GM23248 (cell line): Measurements from ENCODE around the gene KCNMA1. TPM values are rescaled to one million over a fixed set of nuclear protein-coding genes. Genes with fewer than 3 reads are reported as not detected.

Experiments
- DNase-seq: peaks from one replicate; pipeline ENCODE4 v3.0.0-alpha.2; 2015
- H2AFZ ChIP-seq: fragments of 200-600 bp; sonication (generic); 2 replicates; pipeline ENCODE4 v1.6.1; 2016; ENCODE audit warnings: antibody characterized with exemption
- H3F3A ChIP-seq: fragments of 200-600 bp; sonication (generic); 2 replicates; pipeline ENCODE4 v1.6.1; 2016; ENCODE audit warnings: mild to moderate bottlenecking, antibody characterized with exemption, mixed run types; ENCODE audit not compliant: insufficient read depth
- H3K27ac ChIP-seq: fragments of 200-600 bp; sonication (generic); 2 replicates; pipeline ENCODE4 v1.5.1; 2016; ENCODE audit warnings: mild to moderate bottlenecking
- H3K27me3 ChIP-seq: fragments of 200-600 bp; sonication (generic); replicated peaks from 2 replicates; pipeline ENCODE4 v1.6.1; 2016; ENCODE audit warnings: mild to moderate bottlenecking; ENCODE audit not compliant: insufficient read depth
- H3K36me3 ChIP-seq: fragments of 200-600 bp; sonication (generic); 2 replicates; pipeline ENCODE4 v1.6.1; 2016; ENCODE audit warnings: low read depth, mild to moderate bottlenecking
- H3K4me1 ChIP-seq: fragments of 200-600 bp; sonication (generic); 2 replicates; pipeline ENCODE4 v1.6.1; 2016; ENCODE audit warnings: mild to moderate bottlenecking; ENCODE audit not compliant: insufficient read depth
- H3K4me2 ChIP-seq: fragments of 200-600 bp; sonication (generic); one replicate; pipeline ENCODE4 v1.6.1; 2016; ENCODE audit warnings: mild to moderate bottlenecking; ENCODE audit not compliant: unreplicated experiment
- H3K4me3 ChIP-seq: fragments of 200-600 bp; sonication (generic); 2 replicates; pipeline ENCODE4 v1.5.1; 2016; ENCODE audit warnings: mild to moderate bottlenecking
- H3K79me2 ChIP-seq: fragments of 200-600 bp; sonication (generic); 2 replicates; pipeline ENCODE4 v1.6.1; 2016; ENCODE audit warnings: mild to moderate bottlenecking; ENCODE audit not compliant: insufficient read depth
- H3K9ac ChIP-seq: fragments of 200-600 bp; sonication (generic); 2 replicates; pipeline ENCODE4 v1.6.1; 2016; ENCODE audit warnings: mild to moderate bottlenecking
- H3K9me2 ChIP-seq: fragments of 200-600 bp; sonication (generic); 2 replicates; pipeline ENCODE4 v1.6.1; 2016; ENCODE audit warnings: mixed run types, mild to moderate bottlenecking, moderate library complexity; ENCODE audit not compliant: insufficient read depth
- H3K9me3 ChIP-seq: fragments of 200-600 bp; sonication (generic); one replicate; pipeline ENCODE4 v1.6.1; 2017; ENCODE audit warnings: low read depth
- H4K20me1 ChIP-seq: fragments of 200-600 bp; sonication (generic); 2 replicates; pipeline ENCODE4 v1.6.0; 2016; ENCODE audit not compliant: insufficient read depth
- EZH2 ChIP-seq: fragments of 200-600 bp; sonication (generic); IDR thresholded peaks from 2 replicates; pipeline ENCODE4 v1.6.1; 2018; ENCODE audit warnings: antibody characterized with exemption, mild to moderate bottlenecking; ENCODE audit not compliant: insufficient read depth, poor library complexity, severe bottlenecking
- EZH2phosphoT487 ChIP-seq: fragments of 200-600 bp; sonication (generic); IDR thresholded peaks from 2 replicates; pipeline ENCODE4 v1.6.1; 2018; ENCODE audit warnings: antibody characterized with exemption, moderate library complexity, mild to moderate bottlenecking, low read depth; ENCODE audit not compliant: insufficient read depth
- WGBS, 2 experiments: methylation state at CpG; one replicate each; pipeline ENCODE4 v1.1.6; 2015 to 2017; ENCODE audit warnings: low lambda C conversion rate in 2 of 2, low coverage in 1 of 2; ENCODE audit errors: missing lambda C conversion rate in 2 of 2; 5-methylcytosine and 5-hydroxymethylcytosine counted together
- in situ Hi-C: fragments of 300-500 bp; cut with MboI; formaldehyde crosslinking; loops from 2 replicates; pipeline ENCODE4 v1.15.0; 2020
- polyA plus RNA-seq: library from polyadenylated mRNA; unstranded; fragments of >200 nt; fragmentation: Nextera tagmentation; extraction: Ambion mirVana; gene quantifications from 2 replicates; pipeline ENCODE4 v1.2.1, GENCODE V29; 2016
- total RNA-seq: library from RNA; depleted of rRNA; stranded (reverse); fragments of >200 nt; shearing (Covaris generic); gene quantifications from 2 replicates; pipeline ENCODE4 v1.2.3, GENCODE V29; 2014

KCNMA1 gene
- total and polyA plus RNA-seq, 2 experiments from 2014 or later, result 14.2 to 25.1 TPM

- Histone ChIP-seq H4K20me1 (no peaks in the 10 kb centered on the region), H3F3A (peaks cover 14% of the 10 kb centered on the region; the same call in 1 of the 2 replicates), H3K9me2 (no peaks in the 10 kb centered on the region), H3K27me3 (no peaks in the 10 kb centered on the region), H3K4me2 (peak overlapping the region; percentile 41), H3K79me2 (peaks cover 20% of the 10 kb centered on the region), H3K4me1 (peaks cover 21% of the 10 kb centered on the region), H3K4me3 (peak overlapping the region; percentile 14; the same call in 1 of the 2 replicates), H3K9ac (peak overlapping the region; percentile 66), H2AFZ (peak overlapping the region; percentile 63), H3K9me3 (no peaks in the 10 kb centered on the region), H3K27ac (peak overlapping the region; percentile 86), H3K36me3 (no peaks in the 10 kb centered on the region)
- DNase-seq, result peak; percentile 96
- in situ Hi-C loops, result no loop called here
- no peak for TF ChIP-seq EZH2phosphoT487
- no peak for TF ChIP-seq EZH2
- 45 to 48% methylated on average over 7 of the region's 7 CpGs for WGBS, 2 experiments
These were observed 50.7 kb downstream of the KCNMA1 start for GRCh38 chr10:77586719-77587415.

GRCh38 chr10:77584938-77585337 lies 52.7 kb downstream of the KCNMA1 start:
- H3K27me3 ChIP-seq, result no peaks in the 10 kb centered on the region
- H3K79me2 ChIP-seq, result peaks cover 8% of the 10 kb centered on the region; the same call in 1 of the 2 replicates
- TF ChIP-seq EZH2phosphoT487, result no peak
- TF ChIP-seq EZH2, result no peak
- no peaks in the 10 kb centered on the region for H4K20me1 ChIP-seq
- no peaks in the 10 kb centered on the region for H3K36me3 ChIP-seq
- no peak overlapping the region for H3K27ac ChIP-seq
- no peaks in the 10 kb centered on the region for H3K9me2 ChIP-seq
- no peak overlapping the region for H3K4me3 ChIP-seq
- no peak overlapping the region for H3K4me2 ChIP-seq
- no peak overlapping the region for H2AFZ ChIP-seq
- no peaks in the 10 kb centered on the region for H3K9me3 ChIP-seq
- 78 to 82% methylated on average over 6 of the region's 6 CpGs for WGBS, 2 experiments
- H3K4me1 ChIP-seq, result peaks cover 21% of the 10 kb centered on the region
- DNase-seq, result no peak
- H3K9ac ChIP-seq, result no peak overlapping the region
- H3F3A ChIP-seq, result peaks cover 10% of the 10 kb centered on the region; the same call in 1 of the 2 replicates
- in situ Hi-C loops, result no loop called here

DNA sequence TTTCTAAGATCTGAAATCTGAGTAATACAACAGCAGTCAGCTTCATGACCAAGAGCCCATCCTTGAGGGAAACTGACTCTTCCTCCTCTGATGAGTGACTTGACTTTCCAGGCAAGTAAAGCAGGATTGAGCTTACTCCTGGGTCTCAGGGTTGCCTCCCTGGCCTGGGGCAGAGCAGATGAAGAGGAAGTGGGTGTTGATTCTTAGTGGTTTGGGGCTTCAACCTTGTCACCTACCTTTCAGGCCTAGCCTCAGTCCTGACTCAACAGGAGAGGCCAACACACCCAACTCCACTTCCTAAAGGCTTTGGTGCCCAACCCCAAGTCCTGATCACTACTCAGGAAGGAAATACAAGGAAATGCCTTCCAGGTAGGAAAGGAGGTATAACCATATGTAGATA lies 54.1 kb downstream of the KCNMA1 start:
- TF ChIP-seq EZH2 (no peak), EZH2phosphoT487 (no peak)
- DNase-seq, result no peak
- Histone ChIP-seq H3K27ac (no peak overlapping the region), H3K9me3 (no peaks in the 10 kb centered on the region), H3K36me3 (no peaks in the 10 kb centered on the region), H4K20me1 (no peaks in the 10 kb centered on the region), H3K9me2 (no peaks in the 10 kb centered on the region), H3K4me1 (peaks cover 21% of the 10 kb centered on the region), H3K27me3 (no peaks in the 10 kb centered on the region), H3K4me3 (no peak overlapping the region), H2AFZ (no peak overlapping the region), H3K4me2 (no peak overlapping the region), H3K79me2 (peaks cover 8% of the 10 kb centered on the region; the same call in 1 of the 2 replicates), H3F3A (peaks cover 10% of the 10 kb centered on the region; the same call in 1 of the 2 replicates), H3K9ac (no peak overlapping the region)
- in situ Hi-C loops, result no loop called here

- Histone ChIP-seq H3K36me3 (no peaks in the 10 kb centered on the region), H2AFZ (no peak overlapping the region), H3K4me1 (peaks cover 21% of the 10 kb centered on the region), H3K9ac (no peak overlapping the region), H3K27me3 (no peaks in the 10 kb centered on the region), H4K20me1 (no peaks in the 10 kb centered on the region), H3K9me3 (no peaks in the 10 kb centered on the region), H3K79me2 (peaks cover 1% of the 10 kb centered on the region; the same call in 1 of the 2 replicates), H3K4me3 (no peak overlapping the region), H3F3A (peaks cover 5% of the 10 kb centered on the region; the same call in 1 of the 2 replicates), H3K4me2 (no peak overlapping the region), H3K9me2 (no peaks in the 10 kb centered on the region), H3K27ac (no peak overlapping the region)
- 73 to 82% methylated on average over 4 of the region's 4 CpGs for WGBS, 2 experiments
- TF ChIP-seq EZH2phosphoT487 (no peak), EZH2 (no peak)
- in situ Hi-C loops, result no loop called here
- DNase-seq, result peak; percentile 78
These were observed 54.9 kb downstream of the KCNMA1 start for GRCh38 chr10:77582710-77583115.
